Measurements from ENCODE around the gene CYP2F1.
A peak's percentile ranks its signal among the peaks of the same experiment; 100 is the strongest.
"Not testable (repeated sequence)": the region's sequence is repeated elsewhere in the genome, so short reads cannot be mapped to it uniquely, and the experiment has no call there.

Gene CYP2F1

DNA sequence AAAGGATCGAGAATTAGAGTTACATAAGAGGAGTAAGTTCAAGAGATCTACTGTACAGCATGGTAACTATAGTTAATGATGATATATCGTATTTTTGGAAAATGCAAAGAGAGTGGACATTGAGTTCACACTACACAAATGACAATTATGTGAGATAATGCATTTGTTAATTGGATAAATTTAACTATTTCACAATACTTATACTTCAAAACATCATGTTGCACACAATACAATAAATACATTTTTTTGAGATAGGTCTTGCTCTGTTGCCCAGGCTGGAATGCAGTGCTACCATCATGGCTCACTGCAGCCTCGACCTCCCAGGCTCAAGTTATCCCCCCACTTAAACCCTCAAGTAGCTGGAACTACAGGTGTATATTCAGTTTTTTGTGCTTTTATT is 8.1 kb upstream of the CYP2F1 start:
- Histone ChIP-seq H3K9me3 (ENCODE audit: control insufficient read depth in 1 of 2, low read length in 2 of 2) (no peaks in the 10 kb centered on the region), H3K27me3 (ENCODE audit: low read depth, low read length) (no peaks in the 10 kb centered on the region), H3K27ac (ENCODE audit: low read length) (no peak overlapping the region), H3K4me1 (ENCODE audit: control insufficient read depth in 1 of 2, insufficient read depth in 2 of 2, low read length in 2 of 2) (no peaks in the 10 kb centered on the region), H3K4me3 (ENCODE audit: low read depth in 1 of 2, low read length in 2 of 2) (no peak overlapping the region), H3K36me3 (ENCODE audit: control insufficient read depth in 1 of 2, insufficient read depth in 2 of 2, low read length in 2 of 2) (no peaks in the 10 kb centered on the region)

- Histone ChIP-seq H3K4me1 (ENCODE audit: control insufficient read depth in 1 of 2, insufficient read depth in 2 of 2, low read length in 2 of 2) (no peaks in the 10 kb centered on the region), H3K9me3 (ENCODE audit: control insufficient read depth in 1 of 2, low read length in 2 of 2) (no peaks in the 10 kb centered on the region)
These were observed 2.9 kb upstream of the CYP2F1 start for GRCh38 chr19:41111296-41111695.

DNA sequence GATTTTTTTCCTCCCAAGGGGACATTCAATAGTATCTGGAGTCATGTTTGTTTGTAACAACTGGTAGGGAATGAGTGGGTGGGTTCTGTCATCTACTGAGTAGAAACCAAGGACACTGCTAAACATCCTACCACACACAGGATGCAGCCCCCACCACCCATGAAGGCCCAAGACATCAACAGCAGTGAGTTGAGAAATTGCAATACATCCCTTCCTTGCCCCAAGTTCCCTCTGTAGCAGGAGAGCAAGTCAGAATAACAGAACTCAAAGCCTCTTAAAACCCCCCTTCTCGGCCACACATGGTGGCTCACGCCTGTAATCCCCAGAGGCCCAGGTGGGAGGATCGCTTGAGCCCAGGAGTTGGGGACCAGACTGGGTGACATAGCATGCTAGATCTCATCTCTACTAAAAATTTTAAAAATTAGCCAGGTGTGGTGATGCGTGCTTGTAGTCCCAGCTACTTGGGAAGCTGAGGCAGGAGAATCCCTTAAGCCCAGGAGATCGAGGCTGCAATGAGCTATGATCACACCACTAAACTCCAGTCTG is 2.4 kb upstream of the CYP2F1 start:
- H3K36me3 ChIP-seq (ENCODE audit: control insufficient read depth in 1 of 2, insufficient read depth in 2 of 2, low read length in 2 of 2): no peaks in the 10 kb centered on the region
- H3K27me3 ChIP-seq (ENCODE audit: low read depth, low read length): no peaks in the 10 kb centered on the region
- no peaks in the 10 kb centered on the region for H3K9me3 ChIP-seq (ENCODE audit: control insufficient read depth in 1 of 2, low read length in 2 of 2)
- H3K4me1 ChIP-seq (ENCODE audit: control insufficient read depth in 1 of 2, insufficient read depth in 2 of 2, low read length in 2 of 2): no peaks in the 10 kb centered on the region
- no peak overlapping the region for H3K4me3 ChIP-seq (ENCODE audit: low read depth in 1 of 2, low read length in 2 of 2)
- no peak overlapping the region for H3K27ac ChIP-seq (ENCODE audit: low read length)

More at GRCh38 chr19:41111296-41111695, 2.9 kb upstream of the CYP2F1 start:
- no peak overlapping the region for H3K27ac ChIP-seq (ENCODE audit: low read length)
- no peak overlapping the region for H3K4me3 ChIP-seq (ENCODE audit: low read depth in 1 of 2, low read length in 2 of 2)
- no peaks in the 10 kb centered on the region for H3K36me3 ChIP-seq (ENCODE audit: control insufficient read depth in 1 of 2, insufficient read depth in 2 of 2, low read length in 2 of 2)
- H3K27me3 ChIP-seq (ENCODE audit: low read depth, low read length): no peaks in the 10 kb centered on the region

GRCh38 chr19:41112728-41113290 is 1.4 kb upstream of the CYP2F1 start:
- no peak overlapping the region for H3K27ac ChIP-seq (ENCODE audit: low read length)
- no peaks in the 10 kb centered on the region for H3K9me3 ChIP-seq (ENCODE audit: control insufficient read depth in 1 of 2, low read length in 2 of 2)
- H3K27me3 ChIP-seq (ENCODE audit: low read depth, low read length): no peaks in the 10 kb centered on the region
- H3K4me3 ChIP-seq (ENCODE audit: low read depth in 1 of 2, low read length in 2 of 2): no peak overlapping the region
- H3K36me3 ChIP-seq (ENCODE audit: control insufficient read depth in 1 of 2, insufficient read depth in 2 of 2, low read length in 2 of 2): no peaks in the 10 kb centered on the region
- H3K4me1 ChIP-seq (ENCODE audit: control insufficient read depth in 1 of 2, insufficient read depth in 2 of 2, low read length in 2 of 2): no peaks in the 10 kb centered on the region

GRCh38 chr19:41116261-41116660 is 2.0 kb downstream of the CYP2F1 start:
- Histone ChIP-seq H3K36me3 (ENCODE audit: control insufficient read depth in 1 of 2, insufficient read depth in 2 of 2, low read length in 2 of 2) (no peaks in the 10 kb centered on the region), H3K4me1 (ENCODE audit: control insufficient read depth in 1 of 2, insufficient read depth in 2 of 2, low read length in 2 of 2) (no peaks in the 10 kb centered on the region), H3K4me3 (ENCODE audit: low read depth in 1 of 2, low read length in 2 of 2) (no peak overlapping the region), H3K27me3 (ENCODE audit: low read depth, low read length) (no peaks in the 10 kb centered on the region), H3K27ac (ENCODE audit: low read length) (no peak overlapping the region), H3K9me3 (ENCODE audit: control insufficient read depth in 1 of 2, low read length in 2 of 2) (no peaks in the 10 kb centered on the region)

- H3K4me1 ChIP-seq (ENCODE audit: control insufficient read depth in 1 of 2, insufficient read depth in 2 of 2, low read length in 2 of 2); H3K4me3 ChIP-seq (ENCODE audit: low read depth in 1 of 2, low read length in 2 of 2); H3K27ac ChIP-seq (ENCODE audit: low read length); H3K9me3 ChIP-seq (ENCODE audit: control insufficient read depth in 1 of 2, low read length in 2 of 2); H3K36me3 ChIP-seq (ENCODE audit: control insufficient read depth in 1 of 2, insufficient read depth in 2 of 2, low read length in 2 of 2); H3K27me3 ChIP-seq (ENCODE audit: low read depth, low read length): not testable (repeated sequence)
These were observed 7.0 kb downstream of the CYP2F1 start for GRCh38 chr19:41120929-41121911.

DNA sequence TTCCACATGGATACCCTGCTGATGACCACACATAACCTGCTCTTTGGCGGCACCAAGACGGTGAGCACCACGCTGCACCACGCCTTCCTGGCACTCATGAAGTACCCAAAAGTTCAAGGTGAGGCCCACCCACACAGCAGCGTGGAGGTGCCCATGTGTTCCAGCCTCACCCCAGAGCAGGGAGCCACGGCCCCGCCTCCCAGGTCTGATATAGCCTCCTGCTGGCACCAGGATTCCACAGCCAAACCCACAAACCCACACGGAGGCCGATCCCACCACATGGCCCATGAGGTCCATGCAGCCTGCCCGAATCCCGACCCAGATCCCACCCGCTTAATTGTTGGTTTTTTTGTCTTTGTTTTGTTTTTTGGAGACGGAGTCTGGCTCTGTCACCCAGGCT is 8.6 kb downstream of the CYP2F1 start:
- H3K36me3 ChIP-seq (ENCODE audit: control insufficient read depth in 1 of 2, insufficient read depth in 2 of 2, low read length in 2 of 2); H3K9me3 ChIP-seq (ENCODE audit: control insufficient read depth in 1 of 2, low read length in 2 of 2); H3K27me3 ChIP-seq (ENCODE audit: low read depth, low read length); H3K27ac ChIP-seq (ENCODE audit: low read length); H3K4me1 ChIP-seq (ENCODE audit: control insufficient read depth in 1 of 2, insufficient read depth in 2 of 2, low read length in 2 of 2); H3K4me3 ChIP-seq (ENCODE audit: low read depth in 1 of 2, low read length in 2 of 2): not testable (repeated sequence)

DNA sequence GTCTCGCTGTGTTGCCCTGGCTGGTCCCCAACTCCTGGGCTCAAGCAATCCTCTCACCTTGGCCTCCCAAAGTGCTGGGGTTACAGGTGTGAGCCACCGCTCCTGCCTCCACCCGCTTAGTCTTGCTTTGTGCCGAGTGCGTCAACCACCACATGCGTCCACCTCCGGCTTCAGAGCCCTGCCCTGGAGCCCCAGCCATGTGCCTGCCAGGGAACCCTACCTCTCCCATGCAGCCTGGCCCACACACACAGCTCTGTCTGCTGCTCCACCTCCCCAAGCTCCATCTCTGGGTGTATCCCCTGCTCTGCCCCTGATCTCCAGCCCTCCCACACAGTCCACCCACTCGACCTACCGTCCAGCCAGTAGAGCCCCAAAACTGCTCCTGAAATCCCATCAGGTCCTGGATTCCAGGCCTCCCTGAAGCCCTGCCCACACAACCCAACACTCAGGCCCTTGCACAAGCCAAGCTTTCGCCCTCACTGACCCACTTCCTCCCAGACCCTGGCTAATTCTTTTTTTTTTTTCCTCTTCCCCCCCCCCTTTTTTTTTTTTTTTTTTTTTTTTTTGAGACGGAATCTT is 9.6 kb downstream of the CYP2F1 start:
- no peaks in the 10 kb centered on the region for H3K36me3 ChIP-seq (ENCODE audit: control insufficient read depth in 1 of 2, insufficient read depth in 2 of 2, low read length in 2 of 2)
- peaks cover 0 to 5% of the 10 kb centered on the region in 2 donors for H3K4me1 ChIP-seq (ENCODE audit: control insufficient read depth in 1 of 2, insufficient read depth in 2 of 2, low read length in 2 of 2)
- no peaks in the 10 kb centered on the region for H3K27me3 ChIP-seq (ENCODE audit: low read depth, low read length)
- H3K9me3 ChIP-seq (ENCODE audit: control insufficient read depth in 1 of 2, low read length in 2 of 2): no peaks in the 10 kb centered on the region
- H3K4me3 ChIP-seq (ENCODE audit: low read depth in 1 of 2, low read length in 2 of 2): no peak overlapping the region
- no peak overlapping the region for H3K27ac ChIP-seq (ENCODE audit: low read length)

GRCh38 chr19:41126765-41127203 is 12.6 kb downstream of the CYP2F1 start:
- H3K36me3 ChIP-seq (ENCODE audit: control insufficient read depth in 1 of 2, insufficient read depth in 2 of 2, low read length in 2 of 2); H3K4me1 ChIP-seq (ENCODE audit: control insufficient read depth in 1 of 2, insufficient read depth in 2 of 2, low read length in 2 of 2); H3K4me3 ChIP-seq (ENCODE audit: low read depth in 1 of 2, low read length in 2 of 2); H3K27me3 ChIP-seq (ENCODE audit: low read depth, low read length); H3K9me3 ChIP-seq (ENCODE audit: control insufficient read depth in 1 of 2, low read length in 2 of 2); H3K27ac ChIP-seq (ENCODE audit: low read length): not testable (repeated sequence)

DNA sequence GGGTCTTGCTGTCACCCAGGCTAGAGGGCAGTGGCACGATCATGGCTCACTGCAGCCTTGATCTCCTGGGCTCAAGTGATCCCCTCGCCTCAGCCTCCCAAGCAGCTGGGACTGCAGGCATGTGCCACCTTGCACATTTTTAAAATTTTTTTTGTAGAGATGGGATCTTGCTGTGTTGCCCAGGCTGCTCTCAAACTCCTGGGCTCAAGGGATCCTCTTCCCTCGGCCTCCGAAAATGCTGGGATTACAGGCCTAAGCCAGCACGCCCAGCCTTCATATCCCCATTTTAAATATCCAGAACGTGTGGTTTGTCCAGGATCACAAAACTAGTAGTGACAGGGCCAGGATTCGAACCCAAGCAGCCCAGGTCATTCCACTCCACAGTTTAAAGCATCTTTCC is 13.1 kb downstream of the CYP2F1 start:
- H3K4me3 ChIP-seq (ENCODE audit: low read depth in 1 of 2, low read length in 2 of 2); H3K36me3 ChIP-seq (ENCODE audit: control insufficient read depth in 1 of 2, insufficient read depth in 2 of 2, low read length in 2 of 2); H3K9me3 ChIP-seq (ENCODE audit: control insufficient read depth in 1 of 2, low read length in 2 of 2); H3K4me1 ChIP-seq (ENCODE audit: control insufficient read depth in 1 of 2, insufficient read depth in 2 of 2, low read length in 2 of 2); H3K27ac ChIP-seq (ENCODE audit: low read length); H3K27me3 ChIP-seq (ENCODE audit: low read depth, low read length): not testable (repeated sequence)

- not testable (repeated sequence) for H3K9me3 ChIP-seq (ENCODE audit: control insufficient read depth in 1 of 2, low read length in 2 of 2); H3K36me3 ChIP-seq (ENCODE audit: control insufficient read depth in 1 of 2, insufficient read depth in 2 of 2, low read length in 2 of 2); H3K27ac ChIP-seq (ENCODE audit: low read length); H3K4me1 ChIP-seq (ENCODE audit: control insufficient read depth in 1 of 2, insufficient read depth in 2 of 2, low read length in 2 of 2); H3K27me3 ChIP-seq (ENCODE audit: low read depth, low read length)
- H3K4me3 ChIP-seq (ENCODE audit: low read depth in 1 of 2, low read length in 2 of 2): peak overlapping the region in 1 of 2 donors; percentile 38
These were observed 13.6 kb downstream of the CYP2F1 start for GRCh38 chr19:41127801-41128300.

Data from muscle layer of duodenum (tissue), 2 donors.